ENCODE measurements around the gene CLDN7.

Gene CLDN7

DNA sequence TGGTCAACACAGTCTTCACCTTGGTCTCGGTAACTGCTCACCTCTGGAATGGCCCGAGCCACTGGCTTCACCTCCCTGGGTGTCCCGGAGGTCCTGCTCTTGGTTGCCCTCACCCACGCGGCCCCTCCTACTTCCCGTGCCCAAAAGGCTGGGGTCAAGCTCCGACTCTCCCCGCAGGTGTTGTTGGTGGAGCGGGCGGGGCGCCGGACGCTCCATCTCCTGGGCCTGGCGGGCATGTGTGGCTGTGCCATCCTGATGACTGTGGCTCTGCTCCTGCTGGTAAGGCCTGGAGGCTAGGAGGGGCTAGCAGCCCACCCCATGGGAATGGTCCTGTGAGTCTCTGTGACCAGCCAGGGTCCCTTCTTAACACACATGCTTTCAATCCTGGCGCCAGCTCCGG lies 22.6 kb upstream of the CLDN7 start:
- no peak for DNase-seq

DNA sequence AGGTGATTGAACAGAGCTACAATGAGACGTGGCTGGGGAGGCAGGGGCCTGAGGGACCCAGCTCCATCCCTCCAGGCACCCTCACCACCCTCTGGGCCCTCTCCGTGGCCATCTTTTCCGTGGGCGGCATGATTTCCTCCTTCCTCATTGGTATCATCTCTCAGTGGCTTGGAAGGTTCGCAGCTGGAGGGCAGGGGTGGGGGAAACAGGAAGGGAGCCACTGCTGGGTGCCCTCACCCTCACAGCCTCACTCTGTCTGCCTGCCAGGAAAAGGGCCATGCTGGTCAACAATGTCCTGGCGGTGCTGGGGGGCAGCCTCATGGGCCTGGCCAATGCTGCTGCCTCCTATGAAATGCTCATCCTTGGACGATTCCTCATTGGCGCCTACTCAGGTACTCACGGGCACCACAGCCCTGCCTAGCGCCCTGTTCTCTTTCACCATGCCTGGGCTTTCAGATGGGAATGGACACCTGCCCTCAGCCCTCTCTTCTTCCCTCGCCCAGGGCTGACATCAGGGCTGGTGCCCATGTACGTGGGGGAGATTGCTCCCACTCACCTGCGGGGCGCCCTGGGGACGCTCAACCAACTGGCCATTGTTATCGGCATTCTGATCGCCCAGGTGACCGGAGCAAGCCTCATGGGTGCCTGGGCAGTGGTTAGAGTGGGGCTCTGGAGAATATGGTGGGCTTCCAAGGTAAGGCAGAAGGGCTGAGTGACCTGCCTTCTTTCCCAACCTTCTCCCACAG lies 21.4 kb upstream of the CLDN7 start:
- no peak for DNase-seq

DNA sequence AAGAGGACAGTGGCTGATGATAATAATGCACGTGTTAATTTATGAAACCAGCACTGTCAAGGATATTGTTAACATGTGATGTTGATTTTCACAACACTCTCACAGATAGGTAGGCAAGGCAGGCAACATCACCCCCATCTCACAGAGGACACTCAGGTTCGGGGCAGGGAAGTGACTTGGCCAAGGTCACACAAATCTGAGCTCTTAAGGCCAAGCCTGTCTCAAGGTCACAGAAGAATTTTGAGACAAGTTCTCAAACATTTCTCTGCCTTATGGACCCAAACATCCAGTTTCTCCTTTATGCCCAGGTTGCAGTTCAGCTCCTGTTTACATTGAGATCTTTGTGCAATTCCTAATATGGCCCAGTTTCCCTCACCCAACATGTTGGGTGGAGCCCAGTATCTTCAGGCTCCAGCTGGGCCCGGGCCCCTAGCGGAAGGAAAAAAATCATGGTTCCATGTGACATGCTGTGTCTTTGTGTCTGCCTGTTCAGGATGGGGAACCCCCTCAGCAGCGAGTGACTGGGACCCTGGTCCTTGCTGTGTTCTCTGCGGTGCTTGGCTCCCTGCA lies 20.6 kb upstream of the CLDN7 start:
- no peak for DNase-seq

DNA sequence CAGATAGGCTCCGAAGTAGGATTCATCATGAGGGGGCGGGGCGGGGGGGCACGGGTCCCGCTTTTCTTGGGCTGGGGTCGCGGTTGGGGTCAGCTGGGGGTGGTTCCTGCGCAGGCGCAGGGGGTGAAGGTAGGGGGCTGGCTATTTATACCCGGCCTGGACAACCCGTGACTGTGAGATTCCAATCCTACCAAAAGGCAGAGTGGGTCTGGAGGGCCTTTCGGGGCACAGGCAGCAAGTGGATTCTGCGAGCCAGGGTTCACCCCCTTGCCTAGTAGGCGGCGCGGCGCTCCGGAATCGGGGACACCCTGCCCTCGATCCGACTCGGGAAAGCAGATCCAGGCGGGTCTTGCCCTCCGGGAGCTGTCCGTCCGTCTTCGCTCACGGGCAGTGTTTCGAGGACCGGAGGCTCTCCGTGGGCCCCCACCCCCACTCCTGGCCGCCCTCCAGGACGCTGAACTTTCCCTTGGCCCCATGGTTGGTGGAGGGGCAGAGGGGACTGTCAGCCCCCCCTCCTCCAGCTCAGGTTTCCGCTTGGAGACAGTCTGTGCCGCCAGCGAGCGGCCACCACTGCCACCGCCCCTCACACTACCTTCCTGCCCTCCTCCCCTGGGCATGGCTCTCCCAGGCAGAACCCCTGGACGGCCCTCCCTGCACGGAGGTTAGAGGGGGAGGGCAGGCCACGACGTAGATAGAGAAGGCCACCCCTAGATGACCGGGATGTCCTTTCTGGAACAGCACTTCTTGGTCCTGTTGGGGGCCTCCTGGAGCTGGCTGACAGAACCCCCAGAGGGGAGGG lies 19.9 kb upstream of the CLDN7 start:
- DNase-seq = no peak

DNA sequence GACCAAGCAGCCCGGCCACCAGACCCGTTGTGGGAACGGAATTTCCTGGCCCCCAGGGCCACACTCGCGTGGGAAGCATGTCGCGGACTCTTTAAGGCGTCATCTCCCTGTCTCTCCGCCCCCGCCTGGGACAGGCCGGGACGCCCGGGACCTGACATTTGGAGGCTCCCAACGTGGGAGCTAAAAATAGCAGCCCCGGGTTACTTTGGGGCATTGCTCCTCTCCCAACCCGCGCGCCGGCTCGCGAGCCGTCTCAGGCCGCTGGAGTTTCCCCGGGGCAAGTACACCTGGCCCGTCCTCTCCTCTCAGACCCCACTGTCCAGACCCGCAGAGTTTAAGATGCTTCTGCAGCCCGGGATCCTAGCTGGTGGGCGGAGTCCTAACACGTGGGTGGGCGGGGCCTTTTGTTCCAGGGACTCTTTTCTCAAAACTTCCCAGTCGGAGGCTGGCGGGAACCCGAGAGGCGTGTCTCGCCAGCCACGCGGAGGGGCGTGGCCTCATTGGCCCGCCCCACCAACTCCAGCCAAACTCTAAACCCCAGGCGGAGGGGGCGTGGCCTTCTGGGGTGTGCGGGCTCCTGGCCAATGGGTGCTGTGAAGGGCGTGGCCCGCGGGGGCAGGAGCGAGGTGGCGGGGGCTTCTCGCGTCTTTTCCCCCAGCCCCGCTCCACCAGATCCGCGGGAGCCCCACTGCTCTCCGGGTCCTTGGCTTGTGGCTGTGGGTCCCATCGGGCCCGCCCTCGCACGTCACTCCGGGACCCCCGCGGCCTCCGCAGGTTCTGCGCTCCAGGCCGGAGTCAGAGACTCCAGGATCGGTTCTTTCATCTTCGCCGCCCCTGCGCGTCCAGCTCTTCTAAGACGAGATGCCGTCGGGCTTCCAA lies 19.0 kb upstream of the CLDN7 start, which contains the start of gene SLC2A4:
Gene SLC2A4 (plus strand): TSS at position 645 of the 879 bp plus-strand sequence. CDS start 217 bp downstream, at position 862.
- peak; percentile 87 to 88 for DNase-seq

DNA sequence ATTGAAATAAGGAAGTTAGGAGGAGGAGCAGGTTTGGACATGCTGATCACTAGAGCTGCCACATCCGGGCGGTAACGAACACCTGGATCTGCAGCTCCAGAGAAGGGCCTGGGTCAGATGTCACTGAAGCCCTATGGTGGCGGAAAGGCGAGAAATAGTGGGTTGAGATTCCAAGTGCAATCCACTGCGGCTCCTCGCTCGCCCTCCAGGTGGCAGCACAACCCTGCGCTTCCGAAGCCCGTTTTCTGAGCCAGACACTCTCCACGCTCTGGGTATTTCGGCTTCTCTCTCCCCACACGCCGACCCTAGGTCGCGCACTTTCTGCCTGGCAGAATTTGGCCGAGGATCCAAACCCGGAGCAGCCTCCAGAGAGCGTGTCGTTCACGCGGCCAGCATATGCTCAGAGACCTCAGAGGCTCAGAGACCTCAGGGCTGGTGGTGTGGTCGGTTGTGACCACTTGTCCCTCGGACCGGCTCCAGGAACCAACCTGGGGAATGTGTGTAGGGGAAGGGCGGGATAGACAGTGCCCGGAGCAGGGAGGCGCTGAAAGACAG lies 18.3 kb upstream of the CLDN7 start:
- DNase-seq = peak; percentile 84 to 90

DNA sequence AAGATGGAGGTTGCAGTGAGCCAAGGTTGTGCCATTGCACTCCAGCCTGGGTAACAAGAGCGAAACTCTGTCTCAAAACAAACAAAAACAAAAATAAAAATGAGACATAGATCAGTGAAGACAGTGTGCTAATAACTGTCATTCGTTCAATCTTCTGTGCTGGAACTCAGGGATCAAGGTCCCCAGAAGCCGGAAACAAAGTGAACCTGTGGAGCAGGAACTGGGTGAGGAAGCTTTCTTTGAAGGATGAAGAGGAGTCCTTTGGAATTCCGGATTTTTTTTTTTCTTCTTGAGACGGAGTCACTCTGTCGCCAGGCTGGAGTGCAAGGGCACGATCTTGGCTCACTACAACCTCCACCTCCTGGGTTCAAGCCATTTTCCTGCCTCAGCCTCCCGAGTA lies 17.2 kb upstream of the CLDN7 start:
- no peak for DNase-seq

DNA sequence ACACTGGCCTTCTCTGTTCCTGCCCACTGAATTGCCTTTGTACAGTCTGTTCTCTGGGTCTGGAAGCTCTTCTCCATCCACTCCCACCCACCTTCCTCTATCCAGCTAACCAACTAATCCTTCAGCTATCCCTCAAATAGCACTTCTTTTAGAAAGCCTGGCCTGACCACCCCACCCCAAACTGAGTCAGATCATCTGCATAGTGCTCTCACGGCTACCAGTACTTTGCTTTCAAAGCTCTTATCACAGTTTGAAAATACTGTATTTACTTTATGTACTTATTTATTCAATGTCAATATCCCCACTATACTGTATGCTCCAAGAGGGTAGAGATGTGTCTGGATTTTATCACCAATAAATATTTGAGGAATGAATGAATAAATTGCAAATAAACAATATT lies 4.5 kb upstream of the CLDN7 start:
- no peak for DNase-seq

DNA sequence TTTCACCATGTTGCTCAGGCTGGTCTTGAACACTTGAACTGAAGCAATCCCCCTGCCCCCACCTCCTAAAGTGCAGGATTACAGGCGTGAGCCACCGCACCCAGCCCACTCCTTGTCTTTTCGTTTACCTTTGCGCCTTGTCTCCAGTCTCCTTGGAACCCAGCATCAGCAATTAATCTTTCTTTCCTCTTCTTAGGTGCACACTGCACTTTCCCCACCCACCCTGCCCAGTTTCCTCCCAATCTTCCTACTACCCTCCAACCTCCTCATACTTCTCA lies 1.5 kb upstream of the CLDN7 start:
- no peak for DNase-seq

DNA sequence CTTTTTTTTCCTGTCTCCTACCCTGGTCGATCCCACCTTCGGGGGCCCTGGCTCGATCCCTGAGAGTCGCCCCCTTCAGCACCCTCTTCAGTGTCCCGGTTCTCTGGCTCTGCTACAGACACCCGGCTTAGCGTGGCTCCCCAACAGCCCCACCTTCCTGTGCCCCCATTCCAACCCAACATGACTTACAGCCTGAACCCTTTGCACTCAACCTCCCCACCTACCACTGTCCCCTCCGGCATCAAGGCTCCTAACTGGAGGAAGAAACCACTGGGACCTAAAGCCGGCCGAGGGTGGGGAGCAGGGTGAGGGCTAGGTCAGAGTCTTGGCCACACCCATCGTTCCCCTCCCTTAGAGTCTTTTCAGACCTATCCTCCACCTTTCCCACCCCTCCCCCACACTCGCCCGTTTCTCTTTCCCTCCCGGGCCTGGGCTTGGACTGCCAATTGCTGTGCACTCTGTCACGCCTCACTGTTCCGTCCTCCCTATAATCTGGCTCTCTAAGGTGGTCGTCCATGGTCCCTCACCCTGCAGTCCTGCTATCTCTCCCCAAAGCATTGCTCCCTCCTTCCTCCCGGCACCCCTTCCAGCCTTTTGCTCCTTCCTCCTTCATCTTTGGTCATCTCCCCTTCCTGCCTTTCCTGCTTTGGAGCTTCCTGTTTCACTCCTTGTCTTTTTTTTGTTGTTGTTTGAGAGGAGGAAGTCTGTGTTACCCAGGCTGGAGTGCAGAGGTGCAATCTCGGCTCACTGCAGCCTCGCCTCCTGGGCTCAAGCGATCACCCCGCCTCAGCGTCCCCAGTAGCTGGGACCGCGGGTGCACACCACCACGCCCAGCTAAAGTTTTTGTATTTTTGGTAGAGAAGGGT lies 890 bp upstream of the CLDN7 start:
- no peak for DNase-seq

DNA sequence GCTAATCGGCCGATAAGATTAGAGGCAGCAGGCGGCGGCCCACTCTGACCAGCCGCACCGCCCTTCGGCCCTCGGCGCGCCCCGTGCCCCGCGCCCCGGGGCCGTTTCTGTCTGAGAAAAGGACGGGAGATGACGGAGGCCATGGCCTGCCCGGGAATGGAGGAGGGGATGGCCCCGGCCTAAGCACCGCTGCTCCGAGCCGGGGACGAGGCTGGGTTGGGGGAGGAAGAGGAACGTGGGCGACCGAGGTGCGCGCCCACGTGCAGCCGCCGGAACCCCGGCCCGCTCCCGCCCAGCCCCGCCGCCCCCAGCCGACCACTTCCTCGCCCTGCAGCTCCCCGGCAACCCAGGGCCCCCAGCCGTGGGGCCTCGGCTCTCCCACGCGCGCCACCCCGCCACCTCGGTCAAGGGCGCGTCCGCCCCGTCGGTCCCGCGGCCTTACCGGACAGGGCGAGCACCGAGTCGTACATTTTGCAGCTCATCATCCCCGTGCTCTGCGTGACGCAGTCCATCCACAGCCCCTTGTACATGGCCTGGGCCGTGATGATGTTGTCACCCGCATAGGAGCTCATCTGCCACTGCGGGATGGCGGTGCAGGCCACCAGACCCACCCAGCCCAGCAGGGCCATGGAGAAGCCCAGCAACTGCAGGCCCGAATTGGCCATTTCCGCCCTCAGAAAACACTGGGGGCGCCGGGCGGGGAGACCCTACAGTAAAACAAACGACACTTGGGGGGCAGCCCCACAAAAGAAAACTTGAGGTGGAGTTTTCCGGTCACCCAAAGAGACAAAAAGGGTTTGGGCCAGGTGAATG lies 693 bp downstream of the CLDN7 start:
- no peak for DNase-seq

DNA sequence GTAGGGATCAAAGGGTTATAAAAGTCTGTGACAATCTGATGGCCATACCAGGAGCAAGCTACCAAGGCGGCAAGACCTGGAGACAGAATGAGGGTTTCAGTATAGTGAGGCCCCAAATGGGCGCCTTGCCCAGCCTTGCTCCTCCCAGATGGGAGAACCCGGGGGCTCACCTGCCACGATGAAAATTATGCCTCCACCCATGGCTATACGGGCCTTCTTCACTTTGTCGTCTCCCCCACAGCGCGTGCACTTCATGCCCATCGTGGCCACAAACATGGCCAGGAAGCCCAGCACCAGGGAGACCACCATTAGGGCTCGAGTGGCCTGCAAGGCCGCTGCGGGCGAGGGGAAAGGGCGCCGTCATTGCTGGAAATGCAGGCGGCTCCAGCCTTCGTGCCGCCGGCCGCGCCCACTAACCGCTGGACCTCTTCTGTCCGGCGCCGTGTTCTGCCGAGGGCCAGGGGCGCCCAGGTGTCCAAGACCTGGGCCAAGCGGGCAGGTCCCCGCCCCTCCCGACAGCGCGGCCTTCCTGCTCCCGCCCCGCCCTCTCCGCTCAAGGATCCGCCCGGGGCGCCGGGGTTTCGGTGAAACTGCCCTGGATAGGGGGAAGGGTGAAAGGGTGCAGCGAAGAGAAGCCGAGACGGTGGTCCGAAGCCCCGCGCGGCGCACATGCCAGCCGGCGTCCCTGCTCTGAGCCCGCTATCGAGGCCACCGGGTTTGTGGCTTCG lies 1.5 kb downstream of the CLDN7 start:
- peak in 1 of 2 donors; percentile 23 for DNase-seq

DNA sequence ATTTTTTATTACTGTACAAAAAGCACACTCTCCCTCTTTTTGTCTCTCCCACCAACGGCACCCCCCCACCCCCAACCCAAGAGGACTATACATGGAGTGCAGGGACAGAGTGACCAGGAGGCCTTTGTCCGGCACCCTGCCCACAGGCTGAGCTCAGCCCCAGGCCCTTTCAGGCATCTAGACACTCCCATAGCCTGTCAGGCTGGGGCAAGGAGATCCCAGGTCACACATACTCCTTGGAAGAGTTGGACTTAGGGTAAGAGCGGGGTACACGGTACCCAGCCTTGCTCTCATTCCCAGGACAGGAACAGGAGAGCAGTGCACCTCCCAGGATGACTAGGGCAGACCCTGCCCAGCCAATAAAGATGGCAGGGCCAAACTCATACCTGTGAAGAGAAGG lies 2.1 kb downstream of the CLDN7 start:
- DNase-seq = no peak

DNA sequence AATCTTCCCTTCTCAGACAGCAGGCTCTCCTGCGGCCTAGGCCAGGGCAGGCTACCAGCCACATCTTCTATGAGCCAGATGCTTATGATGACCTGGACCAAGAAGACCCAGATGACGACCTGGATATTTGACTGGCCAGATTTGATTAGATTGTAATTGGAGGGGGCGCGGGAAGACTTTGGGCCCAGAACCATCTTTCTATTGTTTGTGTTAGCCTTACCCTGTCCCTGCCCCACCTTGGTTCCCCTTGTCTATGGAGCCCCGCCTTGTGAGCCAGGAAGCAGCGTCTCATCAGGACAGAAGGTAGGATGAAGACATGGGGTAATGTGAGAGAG lies 2.8 kb downstream of the CLDN7 start:
- DNase-seq = no peak

DNA sequence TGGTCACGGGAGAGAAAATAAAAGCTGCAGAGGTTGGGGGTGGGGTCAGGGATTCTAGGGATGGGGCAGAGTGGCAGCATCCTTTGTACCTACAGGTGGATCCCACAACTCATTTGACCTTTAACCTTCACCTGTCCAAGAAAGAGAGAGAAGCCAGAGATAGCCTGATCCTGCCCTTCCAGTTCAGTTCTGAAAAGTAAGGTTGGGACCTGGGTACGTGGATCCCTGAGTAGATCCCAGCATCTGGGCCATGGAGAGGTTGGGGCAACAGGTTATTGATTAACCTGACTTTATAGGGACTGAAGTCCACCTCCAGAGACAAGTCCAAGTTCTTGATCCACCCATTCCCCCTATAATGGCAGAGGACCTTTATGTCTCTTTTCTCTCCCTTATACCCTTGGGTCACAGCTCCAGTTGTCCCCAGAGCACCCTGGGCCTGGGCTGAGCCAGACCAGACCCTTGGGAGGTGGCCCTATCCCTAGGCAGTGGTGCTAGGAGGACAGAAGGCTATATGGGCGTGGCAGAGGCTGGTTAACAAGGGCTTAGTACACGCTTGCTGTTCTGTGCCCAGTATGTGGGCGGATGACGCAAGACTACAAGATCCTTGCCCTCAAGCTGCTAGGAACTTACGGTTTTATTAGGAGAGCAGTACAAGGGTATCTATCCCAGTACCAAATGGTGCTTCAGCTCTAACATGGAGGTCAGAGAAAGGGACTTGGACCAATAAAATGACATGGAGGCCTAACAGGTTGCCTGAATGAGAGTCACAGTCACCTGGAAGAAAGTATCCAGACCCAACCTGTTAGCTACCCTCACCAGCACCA lies 3.3 kb downstream of the CLDN7 start:
- no peak for DNase-seq

DNA sequence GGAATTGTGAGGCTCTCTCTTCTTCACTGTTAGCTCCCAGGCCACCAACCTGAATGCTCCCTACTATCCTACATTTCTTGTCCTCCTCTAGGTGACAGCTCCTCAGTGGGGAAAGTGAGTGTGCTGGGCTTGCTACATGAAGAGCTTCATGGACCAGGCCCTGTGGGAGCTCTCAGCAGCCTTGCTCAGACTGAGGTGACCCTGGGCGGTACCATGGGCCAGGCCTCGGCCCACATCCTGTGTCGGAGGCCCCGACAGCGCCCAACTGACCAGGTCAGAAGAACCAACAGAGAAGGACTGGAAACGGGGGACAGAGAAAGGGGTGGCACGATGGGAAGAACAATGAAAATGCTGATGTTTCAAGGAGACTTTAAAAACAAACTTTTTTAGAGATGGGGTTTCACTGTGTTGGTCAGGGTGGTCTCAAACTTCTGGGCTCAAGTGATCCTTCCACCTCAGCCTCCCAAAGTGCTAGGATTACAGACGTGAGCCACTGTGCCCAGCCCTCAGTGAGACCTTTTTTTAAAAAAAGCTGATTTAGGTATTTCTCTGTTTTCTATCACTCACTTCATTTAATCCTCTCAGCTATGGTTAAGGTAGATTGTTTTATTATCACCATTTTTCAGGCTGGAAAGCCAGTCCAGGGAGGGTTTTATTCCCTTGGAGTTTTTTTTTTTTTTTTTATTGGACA lies 5.4 kb downstream of the CLDN7 start:
- no peak for DNase-seq

DNA sequence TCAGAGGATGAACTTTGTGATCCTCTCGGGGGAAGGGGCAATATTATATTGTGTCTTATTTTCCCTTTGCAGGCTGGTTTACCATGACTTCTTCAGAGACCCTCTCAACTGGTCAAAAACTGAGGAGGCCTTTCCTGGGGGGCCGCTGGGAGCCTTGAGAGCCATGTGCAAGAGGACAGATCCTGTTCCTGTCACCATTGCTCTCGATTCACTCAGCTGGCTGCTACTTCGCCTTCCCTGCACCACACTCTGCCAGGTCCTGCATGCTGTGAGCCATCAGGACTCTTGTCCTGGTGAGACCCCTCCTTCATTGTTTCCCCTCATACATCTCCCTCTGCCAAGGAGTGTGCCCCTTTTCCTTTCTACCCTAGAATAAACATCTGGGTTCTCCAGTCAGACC lies 7.8 kb downstream of the CLDN7 start:
- no peak for DNase-seq

DNA sequence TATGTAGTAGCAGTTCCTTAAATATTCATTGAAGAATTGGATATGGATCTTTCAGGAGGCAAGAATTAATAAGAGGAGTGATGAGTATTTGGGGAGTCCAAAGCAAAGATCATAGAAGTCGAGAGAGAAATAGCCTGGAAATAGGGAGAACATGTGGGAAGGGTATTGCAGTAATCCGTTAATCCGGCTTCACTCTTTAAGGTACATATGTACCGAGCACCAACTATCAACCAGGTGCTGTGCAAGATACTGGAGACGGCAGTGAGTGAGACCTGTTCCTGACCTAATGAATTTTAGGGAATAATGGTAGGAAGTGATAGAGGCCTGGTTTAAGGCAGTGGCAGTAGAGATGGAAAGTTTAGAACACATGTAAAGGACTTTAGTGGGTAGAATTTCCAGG lies 9.2 kb downstream of the CLDN7 start:
- DNase-seq = no peak
